Astrocyte of the spinal cord (primary cell): ENCODE data around the gene DOK1.

Experiments used
- DNase-seq: peaks from one replicate; pipeline ENCODE4 v3.0.0; 2011; ENCODE audit warnings: low read depth, low spot score
- H3K4me3 ChIP-seq: 2 replicates; pipeline ENCODE4 v1.5.1; 2011; ENCODE audit warnings: low read depth, mild to moderate bottlenecking, low read length, moderate library complexity
- CTCF ChIP-seq: IDR thresholded peaks from 2 replicates; pipeline ENCODE4 v1.5.1; 2012; ENCODE audit warnings: low read depth, mild to moderate bottlenecking, low read length, inconsistent platforms
- in situ Hi-C: cut with HindIII; loops from 2 replicates; pipeline ENCODE4 v1.10.0; 2017; ENCODE audit warnings: low sequenced_read_pairs

DOK1 gene

DNA sequence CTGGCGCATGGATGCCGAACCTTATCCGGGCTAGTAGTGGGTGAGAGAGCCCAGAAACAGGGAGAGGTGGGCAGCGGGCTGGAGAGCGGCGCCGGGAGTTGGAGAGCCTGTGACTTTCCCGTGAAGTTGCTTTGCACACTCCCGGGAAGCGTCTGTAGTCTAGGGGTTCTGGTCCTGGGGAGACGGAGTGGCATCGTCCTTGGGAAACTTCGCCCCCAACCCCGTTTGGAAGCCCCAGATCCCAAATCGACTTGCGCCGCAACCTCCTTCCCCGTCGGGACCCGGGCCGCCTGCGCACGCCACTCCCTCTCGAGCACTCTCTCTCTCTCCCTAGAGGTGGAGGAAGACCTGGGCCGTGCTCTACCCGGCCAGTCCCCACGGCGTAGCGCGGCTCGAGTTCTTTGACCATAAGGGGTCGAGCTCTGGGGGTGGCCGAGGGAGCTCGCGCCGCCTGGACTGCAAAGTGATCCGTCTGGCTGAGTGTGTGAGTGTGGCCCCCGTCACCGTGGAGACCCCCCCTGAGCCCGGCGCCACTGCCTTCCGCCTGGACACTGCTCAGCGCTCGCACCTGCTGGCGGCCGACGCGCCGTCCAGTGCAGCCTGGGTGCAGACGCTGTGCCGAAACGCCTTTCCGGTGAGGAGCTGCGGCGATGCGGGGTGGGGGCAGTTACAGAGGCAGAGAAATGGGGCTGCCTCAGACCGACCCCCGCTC, 456 bp downstream of the DOK1 start:
- TF ChIP-seq CTCF = no peak
- DNase-seq = no peak
- in situ Hi-C loops = no loop called here
- peak overlapping the region; percentile 89 for H3K4me3 ChIP-seq

DNA sequence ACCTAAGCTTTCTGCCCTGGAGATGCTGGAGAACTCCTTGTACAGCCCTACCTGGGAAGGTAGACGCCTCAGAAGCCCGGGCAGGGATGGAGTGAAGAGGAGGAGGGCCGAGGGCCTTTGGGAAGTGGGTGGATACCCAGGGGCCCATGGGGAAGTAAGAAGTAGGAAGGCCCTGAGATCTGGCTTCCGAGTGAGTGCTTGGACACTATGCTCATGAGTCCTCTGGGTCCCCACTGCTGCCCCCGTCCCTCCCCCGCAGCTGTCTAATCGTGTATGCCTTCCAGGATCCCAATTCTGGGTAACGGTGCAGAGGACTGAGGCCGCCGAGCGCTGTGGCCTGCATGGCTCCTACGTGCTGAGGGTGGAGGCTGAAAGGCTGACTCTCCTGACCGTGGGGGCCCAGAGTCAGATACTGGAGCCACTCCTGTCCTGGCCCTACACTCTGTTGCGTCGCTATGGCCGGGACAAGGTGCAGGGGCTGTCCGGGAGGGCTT, 1.1 kb downstream of the DOK1 start:
- in situ Hi-C loops = no loop called here
- DNase-seq = no peak
- H3K4me3 ChIP-seq = peak overlapping the region; percentile 89
- TF ChIP-seq CTCF = no peak

DNA sequence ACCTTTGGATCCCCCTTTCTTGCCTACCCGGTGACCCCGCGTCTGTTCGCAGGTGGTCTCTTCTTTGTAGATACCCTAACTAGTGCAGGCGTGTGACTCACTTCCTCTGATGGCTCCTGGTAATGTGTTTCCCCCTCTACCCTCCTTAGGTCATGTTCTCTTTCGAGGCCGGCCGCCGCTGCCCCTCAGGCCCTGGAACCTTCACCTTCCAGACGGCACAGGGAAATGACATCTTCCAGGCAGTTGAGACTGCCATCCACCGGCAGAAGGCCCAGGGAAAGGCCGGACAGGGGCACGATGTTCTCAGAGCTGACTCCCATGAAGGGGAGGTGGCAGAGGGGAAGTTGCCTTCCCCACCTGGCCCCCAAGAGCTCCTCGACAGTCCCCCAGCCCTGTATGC, 1.6 kb downstream of the DOK1 start:
- H3K4me3 ChIP-seq = peak overlapping the region; percentile 89
- in situ Hi-C loops = no loop called here
- no peak for TF ChIP-seq CTCF
- DNase-seq = no peak

DNA sequence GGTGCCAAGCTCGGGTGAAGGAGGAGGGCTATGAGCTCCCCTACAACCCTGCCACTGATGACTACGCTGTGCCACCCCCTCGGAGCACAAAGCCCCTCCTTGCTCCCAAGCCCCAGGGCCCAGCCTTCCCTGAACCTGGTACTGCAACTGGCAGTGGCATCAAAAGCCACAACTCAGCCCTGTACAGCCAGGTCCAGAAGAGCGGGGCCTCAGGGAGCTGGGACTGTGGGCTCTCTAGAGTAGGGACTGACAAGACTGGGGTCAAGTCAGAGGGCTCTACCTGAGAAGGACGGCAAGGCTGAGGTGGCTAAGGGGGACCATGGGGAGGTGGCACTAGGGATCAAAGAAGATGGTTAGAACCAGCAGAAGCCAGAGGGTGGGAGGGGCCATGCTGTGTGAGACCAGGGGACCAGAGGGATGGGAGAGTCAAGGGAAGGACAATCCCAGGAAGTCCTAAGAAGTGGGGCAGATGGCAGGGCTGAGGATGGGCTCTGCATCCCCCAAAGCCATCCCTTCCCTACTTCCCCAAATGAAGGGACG, 2.4 kb downstream of the DOK1 start:
- no peak overlapping the region for H3K4me3 ChIP-seq
- in situ Hi-C loops = no loop called here
- DNase-seq = no peak
- no peak for TF ChIP-seq CTCF

- no peak for DNase-seq
- no peak for TF ChIP-seq CTCF
- in situ Hi-C loops = no loop called here
Measured at GRCh38 chr2:74558284-74559230, 4.0 kb downstream of the DOK1 start.

GRCh38 chr2:74559912-74560311, 5.4 kb downstream of the DOK1 start:
- in situ Hi-C loops = no loop called here
- no peak overlapping the region for H3K4me3 ChIP-seq
- no peak for TF ChIP-seq CTCF
- DNase-seq = no peak

More at GRCh38 chr2:74558284-74559230, 4.0 kb downstream of the DOK1 start:
- no peak overlapping the region for H3K4me3 ChIP-seq
